B cell (primary cell): ENCODE measurements around the gene EFNA3.

Experiments
- EZH2 ChIP-seq: IDR thresholded peaks from 2 replicates; pipeline ENCODE4 v1.6.1; 2012; ENCODE audit warnings: borderline replicate concordance, low read depth, mild to moderate bottlenecking, moderate library complexity, low read length; ENCODE audit not compliant: insufficient read depth, poor library complexity, severe bottlenecking
- TF ChIP-seq, protein P1 (sequence below): fragments of 200-600 bp; IDR thresholded peaks from one replicate; pipeline ENCODE4 v1.8.0; 2022; ENCODE audit warnings: antibody characterized with exemption, mild to moderate bottlenecking

DNA sequence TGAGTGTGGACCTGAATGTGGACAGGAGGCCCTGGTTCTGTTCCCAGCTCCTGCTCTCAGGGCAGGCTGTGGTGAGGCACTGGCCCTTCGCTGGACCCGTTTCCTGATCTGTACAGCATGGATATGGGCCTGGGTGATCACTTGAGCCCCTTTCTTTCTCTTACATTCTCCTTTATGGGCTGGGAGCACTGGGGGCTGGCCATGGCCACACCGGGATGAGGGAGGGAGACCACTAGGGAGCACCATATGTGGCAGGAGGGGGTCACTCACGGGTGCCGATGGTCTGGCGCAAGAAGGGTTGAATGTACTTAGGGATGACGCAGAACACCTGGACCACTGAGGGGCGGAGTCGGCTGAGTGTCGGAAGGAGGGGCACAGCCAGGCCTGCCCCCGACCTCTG lies 47.7 kb upstream of the EFNA3 start:
- TF ChIP-seq, protein P1, sequence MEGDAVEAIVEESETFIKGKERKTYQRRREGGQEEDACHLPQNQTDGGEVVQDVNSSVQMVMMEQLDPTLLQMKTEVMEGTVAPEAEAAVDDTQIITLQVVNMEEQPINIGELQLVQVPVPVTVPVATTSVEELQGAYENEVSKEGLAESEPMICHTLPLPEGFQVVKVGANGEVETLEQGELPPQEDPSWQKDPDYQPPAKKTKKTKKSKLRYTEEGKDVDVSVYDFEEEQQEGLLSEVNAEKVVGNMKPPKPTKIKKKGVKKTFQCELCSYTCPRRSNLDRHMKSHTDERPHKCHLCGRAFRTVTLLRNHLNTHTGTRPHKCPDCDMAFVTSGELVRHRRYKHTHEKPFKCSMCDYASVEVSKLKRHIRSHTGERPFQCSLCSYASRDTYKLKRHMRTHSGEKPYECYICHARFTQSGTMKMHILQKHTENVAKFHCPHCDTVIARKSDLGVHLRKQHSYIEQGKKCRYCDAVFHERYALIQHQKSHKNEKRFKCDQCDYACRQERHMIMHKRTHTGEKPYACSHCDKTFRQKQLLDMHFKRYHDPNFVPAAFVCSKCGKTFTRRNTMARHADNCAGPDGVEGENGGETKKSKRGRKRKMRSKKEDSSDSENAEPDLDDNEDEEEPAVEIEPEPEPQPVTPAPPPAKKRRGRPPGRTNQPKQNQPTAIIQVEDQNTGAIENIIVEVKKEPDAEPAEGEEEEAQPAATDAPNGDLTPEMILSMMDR = no peak
- no peak for TF ChIP-seq EZH2
